VCaP (cell line): ENCODE results near the gene OTX2.

ENCODE experiments used
- H3K27ac ChIP-seq: fragments of 450-650 bp; 2 replicates; pipeline ENCODE4 v1.5.1; 2017
- CTCF ChIP-seq: fragments of 450-650 bp; conservative IDR thresholded peaks from 2 replicates; pipeline ENCODE4 v1.5.1; 2017; ENCODE audit warnings: mild to moderate bottlenecking, moderate library complexity

The OTX2 gene

GRCh38 chr14:56759633-56760032 is 50.6 kb downstream of the OTX2 start:
- no peak for TF ChIP-seq CTCF
- H3K27ac ChIP-seq, result no peak overlapping the region

GRCh38 chr14:56759094-56759493 is 51.2 kb downstream of the OTX2 start:
- H3K27ac ChIP-seq, result no peak overlapping the region
- no peak for TF ChIP-seq CTCF

GRCh38 chr14:56754921-56755320 is 55.4 kb downstream of the OTX2 start:
- no peak overlapping the region for H3K27ac ChIP-seq

GRCh38 chr14:56753396-56753795 is 56.9 kb downstream of the OTX2 start:
- no peak overlapping the region for H3K27ac ChIP-seq
- no peak for TF ChIP-seq CTCF

More at GRCh38 chr14:56754921-56755320, 55.4 kb downstream of the OTX2 start:
- no peak for TF ChIP-seq CTCF

- TF ChIP-seq CTCF, result no peak
- H3K27ac ChIP-seq, result no peak overlapping the region
Measured at GRCh38 chr14:56752428-56752827, 57.9 kb downstream of the OTX2 start.

GRCh38 chr14:56751471-56751870 is 58.8 kb downstream of the OTX2 start:
- no peak for TF ChIP-seq CTCF
- H3K27ac ChIP-seq, result no peak overlapping the region
